ENCODE data around the gene RPGRIP1L. TPM values are rescaled to one million over a fixed set of nuclear protein-coding genes. Genes with fewer than 3 reads are reported as not detected.

The RPGRIP1L gene
- total RNA-seq, 1 experiment from 2014 or later, result 9.8 TPM

- CTCF ChIA-PET, result interaction anchor here (1.8 kb wide), 1 partner anchor 123 kb away, joined by 4 read pairs; no protein-coding TSS in a partner anchor
- TF ChIP-seq ELF4 (CRISPR knock-in tag; IDR thresholded peaks at IDR 0.05; ENCODE audit: low read depth), result no peak
- no peak for TF ChIP-seq CDX4 (CRISPR knock-in tag; IDR thresholded peaks at IDR 0.05; ENCODE audit: borderline replicate concordance)
- TF ChIP-seq ZNF671 (CRISPR knock-in tag; IDR thresholded peaks at IDR 0.05), result no peak
- TF ChIP-seq ZNF219 (CRISPR knock-in tag; IDR thresholded peaks at IDR 0.05; ENCODE audit: borderline replicate concordance), result no peak
- no peak for TF ChIP-seq NR1H2 (CRISPR knock-in tag; IDR thresholded peaks at IDR 0.05)
- TF ChIP-seq KAT7 (CRISPR knock-in tag; IDR thresholded peaks at IDR 0.05; ENCODE audit: borderline replicate concordance), result no peak
- TF ChIP-seq ZBTB21 (CRISPR knock-in tag; IDR thresholded peaks at IDR 0.05; ENCODE audit: borderline replicate concordance), result no peak
- TF ChIP-seq, protein P1, sequence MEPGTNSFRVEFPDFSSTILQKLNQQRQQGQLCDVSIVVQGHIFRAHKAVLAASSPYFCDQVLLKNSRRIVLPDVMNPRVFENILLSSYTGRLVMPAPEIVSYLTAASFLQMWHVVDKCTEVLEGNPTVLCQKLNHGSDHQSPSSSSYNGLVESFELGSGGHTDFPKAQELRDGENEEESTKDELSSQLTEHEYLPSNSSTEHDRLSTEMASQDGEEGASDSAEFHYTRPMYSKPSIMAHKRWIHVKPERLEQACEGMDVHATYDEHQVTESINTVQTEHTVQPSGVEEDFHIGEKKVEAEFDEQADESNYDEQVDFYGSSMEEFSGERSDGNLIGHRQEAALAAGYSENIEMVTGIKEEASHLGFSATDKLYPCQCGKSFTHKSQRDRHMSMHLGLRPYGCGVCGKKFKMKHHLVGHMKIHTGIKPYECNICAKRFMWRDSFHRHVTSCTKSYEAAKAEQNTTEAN (CRISPR knock-in tag; IDR thresholded peaks at IDR 0.05), result no peak
- TF ChIP-seq, protein P2, sequence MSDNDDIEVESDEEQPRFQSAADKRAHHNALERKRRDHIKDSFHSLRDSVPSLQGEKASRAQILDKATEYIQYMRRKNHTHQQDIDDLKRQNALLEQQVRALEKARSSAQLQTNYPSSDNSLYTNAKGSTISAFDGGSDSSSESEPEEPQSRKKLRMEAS (CRISPR knock-in tag; IDR thresholded peaks at IDR 0.05), result no peak
- TF ChIP-seq E2F4 (CRISPR knock-in tag; IDR thresholded peaks at IDR 0.05; ENCODE audit: borderline replicate concordance, low read depth), result no peak
- TF ChIP-seq FOXJ3 (CRISPR knock-in tag; IDR thresholded peaks at IDR 0.05; ENCODE audit: borderline replicate concordance), result no peak
- TF ChIP-seq SOX15 (CRISPR knock-in tag; IDR thresholded peaks at IDR 0.05), result no peak
- TF ChIP-seq, protein P3, sequence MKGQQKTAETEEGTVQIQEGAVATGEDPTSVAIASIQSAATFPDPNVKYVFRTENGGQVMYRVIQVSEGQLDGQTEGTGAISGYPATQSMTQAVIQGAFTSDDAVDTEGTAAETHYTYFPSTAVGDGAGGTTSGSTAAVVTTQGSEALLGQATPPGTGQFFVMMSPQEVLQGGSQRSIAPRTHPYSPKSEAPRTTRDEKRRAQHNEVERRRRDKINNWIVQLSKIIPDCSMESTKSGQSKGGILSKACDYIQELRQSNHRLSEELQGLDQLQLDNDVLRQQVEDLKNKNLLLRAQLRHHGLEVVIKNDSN (CRISPR knock-in tag; IDR thresholded peaks at IDR 0.05), result no peak
- no peak for TF ChIP-seq ATF1 (CRISPR knock-in tag; IDR thresholded peaks at IDR 0.05)
- TF ChIP-seq TEAD1 (CRISPR knock-in tag; IDR thresholded peaks at IDR 0.05), result no peak
- TF ChIP-seq PRDM15 (CRISPR knock-in tag; IDR thresholded peaks at IDR 0.05), result no peak
Observed at GRCh38 chr16:53673189-53673588, 30.5 kb downstream of the RPGRIP1L start.

DNA sequence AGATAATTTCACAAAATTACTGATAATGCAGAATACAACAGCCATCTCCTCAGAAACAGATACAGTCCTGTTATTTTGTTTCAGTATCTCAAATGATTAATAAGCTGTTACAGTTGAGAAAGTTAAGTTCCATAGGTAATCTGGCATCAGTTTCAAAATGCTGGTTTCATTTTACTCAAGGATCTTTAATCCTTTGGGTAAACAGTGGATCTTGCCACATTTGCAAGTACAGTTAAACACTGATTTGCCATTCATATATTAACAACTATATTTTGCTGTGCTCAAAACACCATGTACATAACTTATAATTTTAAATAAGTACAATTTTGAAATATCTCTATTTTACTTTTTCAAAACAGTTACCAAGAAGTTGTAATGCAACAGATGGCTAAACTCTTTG is 31.2 kb downstream of the RPGRIP1L start:
- POLR2A ChIA-PET, result no interaction called here
- ATAC-seq (no peak), DNase-seq (ENCODE audit: low spot score) (no peak)
- CTCF ChIA-PET, result interaction anchor here (1.8 kb wide), 1 partner anchor 123 kb away, joined by 4 read pairs; no protein-coding TSS in a partner anchor
- TF ChIP-seq JUN (CRISPR knock-in tag; IDR thresholded peaks at IDR 0.05) (no peak), OVOL2 (CRISPR knock-in tag; IDR thresholded peaks at IDR 0.05; ENCODE audit: borderline replicate concordance) (no peak), CBFB (CRISPR knock-in tag; IDR thresholded peaks at IDR 0.05; ENCODE audit: low read depth) (no peak), ZNF138 (CRISPR knock-in tag; conservative IDR thresholded peaks at IDR 0.05) (no peak), ZNF423 (CRISPR knock-in tag; IDR thresholded peaks at IDR 0.05) (no peak), ATF1 (CRISPR knock-in tag; IDR thresholded peaks at IDR 0.05) (no peak)
- TF ChIP-seq, protein P4, sequence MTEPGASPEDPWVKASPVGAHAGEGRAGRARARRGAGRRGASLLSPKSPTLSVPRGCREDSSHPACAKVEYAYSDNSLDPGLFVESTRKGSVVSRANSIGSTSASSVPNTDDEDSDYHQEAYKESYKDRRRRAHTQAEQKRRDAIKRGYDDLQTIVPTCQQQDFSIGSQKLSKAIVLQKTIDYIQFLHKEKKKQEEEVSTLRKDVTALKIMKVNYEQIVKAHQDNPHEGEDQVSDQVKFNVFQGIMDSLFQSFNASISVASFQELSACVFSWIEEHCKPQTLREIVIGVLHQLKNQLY (CRISPR knock-in tag; IDR thresholded peaks at IDR 0.05), result no peak
- Mint-ChIP-seq H3K27ac (no peak overlapping the region), H3K27me3 (ENCODE audit: low read depth) (no peaks in the 10 kb centered on the region), H3K4me3 (no peak overlapping the region), H3K36me3 (no peaks in the 10 kb centered on the region), H3K4me1 (0 out of 2 replicates have a peak, but pooled peaks cover 3% of the 10 kb centered on the region), H3K9me3 (no peaks in the 10 kb centered on the region)

More at GRCh38 chr16:53673189-53673588, 30.5 kb downstream of the RPGRIP1L start:
- Mint-ChIP-seq H3K36me3 (no peaks in the 10 kb centered on the region), H3K27me3 (ENCODE audit: low read depth) (no peaks in the 10 kb centered on the region), H3K4me3 (no peak overlapping the region), H3K4me1 (0 out of 2 replicates have a peak, but pooled peaks cover 3% of the 10 kb centered on the region), H3K27ac (no peak overlapping the region), H3K9me3 (no peaks in the 10 kb centered on the region)
- POLR2A ChIA-PET, result no interaction called here
- ATAC-seq (no peak), DNase-seq (ENCODE audit: low spot score) (no peak)

Measured in WTC11 (cell line).